ENCODE results near the gene EHD3.

Gene EHD3

DNA sequence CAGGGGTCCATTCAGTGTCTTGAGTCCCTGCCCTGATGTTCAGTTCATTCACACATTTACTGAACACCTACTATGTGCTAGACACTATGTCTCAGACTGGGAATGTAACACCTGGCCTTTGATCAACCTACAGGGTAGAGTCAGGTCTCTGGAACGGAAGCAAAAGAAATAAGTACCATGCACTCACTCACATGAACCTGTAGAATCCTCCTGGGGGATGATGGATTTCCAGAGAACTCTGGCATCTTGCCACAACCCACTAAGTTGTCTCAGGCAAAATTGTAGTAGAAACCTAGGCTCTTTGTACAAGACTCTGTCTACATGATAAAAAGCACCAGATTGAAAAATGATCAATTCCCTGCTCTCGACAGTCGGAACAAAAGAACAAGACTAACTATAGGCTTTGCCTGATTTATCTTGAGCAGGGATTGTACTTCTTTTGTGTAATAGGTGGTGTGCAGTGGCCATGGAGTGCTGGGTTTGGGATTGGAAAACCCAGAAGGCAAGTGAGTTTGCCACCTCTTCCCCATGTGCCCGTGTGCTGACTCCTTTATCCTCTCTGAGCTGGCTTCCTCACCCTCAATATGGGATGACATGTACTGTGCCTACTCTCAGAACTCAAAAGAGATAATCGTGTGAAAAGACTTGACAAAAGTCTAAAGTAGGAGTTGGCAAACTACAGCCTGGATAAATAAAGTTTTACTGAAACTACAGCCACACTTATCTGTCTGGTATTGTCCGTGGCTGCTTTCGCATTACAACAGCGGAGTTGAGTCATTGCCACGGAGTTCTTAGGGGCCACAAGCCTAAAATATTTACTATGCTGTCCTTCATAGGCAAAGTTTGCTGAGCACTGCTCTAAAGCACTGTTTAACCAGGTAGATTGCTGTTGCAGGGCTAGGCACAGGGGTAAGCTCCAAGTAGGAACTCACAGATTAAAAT, 21.0 kb upstream of the EHD3 start:
- Histone ChIP-seq H3K27me3 (ENCODE audit: insufficient read depth, low read length, poor library complexity, severe bottlenecking) (no peaks in the 10 kb centered on the region), H4K20me1 (ENCODE audit: insufficient read depth, low read length, poor library complexity, severe bottlenecking) (no peaks in the 10 kb centered on the region), H3K9me3 (ENCODE audit: insufficient read depth, low read depth, low read length) (no peaks in the 10 kb centered on the region), H2AFZ (ENCODE audit: low read length) (no peak overlapping the region), H3K36me3 (ENCODE audit: insufficient read depth, low read length) (no peaks in the 10 kb centered on the region), H3F3A (ENCODE audit: low read depth) (no peaks in the 10 kb centered on the region), H3K4me1 (ENCODE audit: insufficient read depth, low read length, poor library complexity, severe bottlenecking) (peaks cover 47% of the 10 kb centered on the region), H3K9me2 (replicated peaks; ENCODE audit: low read depth, low read length) (no peaks in the 10 kb centered on the region), H3K79me2 (ENCODE audit: insufficient read depth, low read length) (no peaks in the 10 kb centered on the region), H3K9ac (ENCODE audit: low read depth, low read length, poor library complexity, severe bottlenecking) (no peak overlapping the region), H3K4me2 (ENCODE audit: low read depth, low read length, poor library complexity, severe bottlenecking) (no peak overlapping the region), H3K4me3 (ENCODE audit: low read length, poor library complexity, severe bottlenecking) (no peak overlapping the region)
- TF ChIP-seq EZH2phosphoT487 (IDR thresholded peaks at IDR 0.05; ENCODE audit: borderline replicate concordance), result no peak

GRCh38 chr2:31213601-31214443, 20.1 kb upstream of the EHD3 start:
- TF ChIP-seq, protein P1, sequence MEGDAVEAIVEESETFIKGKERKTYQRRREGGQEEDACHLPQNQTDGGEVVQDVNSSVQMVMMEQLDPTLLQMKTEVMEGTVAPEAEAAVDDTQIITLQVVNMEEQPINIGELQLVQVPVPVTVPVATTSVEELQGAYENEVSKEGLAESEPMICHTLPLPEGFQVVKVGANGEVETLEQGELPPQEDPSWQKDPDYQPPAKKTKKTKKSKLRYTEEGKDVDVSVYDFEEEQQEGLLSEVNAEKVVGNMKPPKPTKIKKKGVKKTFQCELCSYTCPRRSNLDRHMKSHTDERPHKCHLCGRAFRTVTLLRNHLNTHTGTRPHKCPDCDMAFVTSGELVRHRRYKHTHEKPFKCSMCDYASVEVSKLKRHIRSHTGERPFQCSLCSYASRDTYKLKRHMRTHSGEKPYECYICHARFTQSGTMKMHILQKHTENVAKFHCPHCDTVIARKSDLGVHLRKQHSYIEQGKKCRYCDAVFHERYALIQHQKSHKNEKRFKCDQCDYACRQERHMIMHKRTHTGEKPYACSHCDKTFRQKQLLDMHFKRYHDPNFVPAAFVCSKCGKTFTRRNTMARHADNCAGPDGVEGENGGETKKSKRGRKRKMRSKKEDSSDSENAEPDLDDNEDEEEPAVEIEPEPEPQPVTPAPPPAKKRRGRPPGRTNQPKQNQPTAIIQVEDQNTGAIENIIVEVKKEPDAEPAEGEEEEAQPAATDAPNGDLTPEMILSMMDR (conservative IDR thresholded peaks at IDR 0.05; ENCODE audit: low read length), result no peak
- no peak for TF ChIP-seq EZH2phosphoT487 (IDR thresholded peaks at IDR 0.05; ENCODE audit: borderline replicate concordance)
- H3F3A ChIP-seq (ENCODE audit: low read depth), result no peaks in the 10 kb centered on the region
- peak overlapping the region; percentile 54 for H3K4me2 ChIP-seq (ENCODE audit: low read depth, low read length, poor library complexity, severe bottlenecking)

DNA sequence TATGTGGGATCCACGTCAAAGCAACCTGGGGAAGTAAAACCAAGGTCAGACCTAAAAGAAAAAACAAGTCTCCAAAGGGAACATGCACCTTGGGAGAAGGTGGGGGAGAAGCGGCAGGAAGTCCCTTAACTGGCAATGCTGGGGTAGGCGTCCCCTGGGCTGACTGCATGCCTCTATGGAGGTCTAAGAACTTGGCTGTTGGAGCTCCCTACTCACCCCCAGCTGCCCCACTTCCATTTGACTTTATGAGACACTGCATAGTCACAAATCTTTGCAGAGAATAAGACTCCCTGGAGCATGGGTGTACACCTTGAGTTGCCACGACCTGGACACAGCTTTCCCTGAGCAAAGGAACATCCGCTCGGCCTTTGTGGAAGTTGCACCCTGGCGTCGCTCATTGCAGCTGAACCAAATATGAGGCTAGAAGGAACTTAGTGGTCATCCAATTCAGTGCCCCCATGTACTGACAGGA, 19.5 kb upstream of the EHD3 start:
- Histone ChIP-seq H4K20me1 (ENCODE audit: insufficient read depth, low read length, poor library complexity, severe bottlenecking) (no peaks in the 10 kb centered on the region), H3K79me2 (ENCODE audit: insufficient read depth, low read length) (no peaks in the 10 kb centered on the region), H3K36me3 (ENCODE audit: insufficient read depth, low read length) (no peaks in the 10 kb centered on the region), H3K9me3 (ENCODE audit: insufficient read depth, low read depth, low read length) (no peaks in the 10 kb centered on the region), H2AFZ (ENCODE audit: low read length) (peak overlapping the region; percentile 42), H3K9me2 (replicated peaks; ENCODE audit: low read depth, low read length) (no peaks in the 10 kb centered on the region), H3K9ac (ENCODE audit: low read depth, low read length, poor library complexity, severe bottlenecking) (no peak overlapping the region), H3K4me1 (ENCODE audit: insufficient read depth, low read length, poor library complexity, severe bottlenecking) (peaks cover 59% of the 10 kb centered on the region), H3K27me3 (ENCODE audit: insufficient read depth, low read length, poor library complexity, severe bottlenecking) (no peaks in the 10 kb centered on the region), H3K4me2 (ENCODE audit: low read depth, low read length, poor library complexity, severe bottlenecking) (peak overlapping the region; percentile 54), H3K4me3 (ENCODE audit: low read length, poor library complexity, severe bottlenecking) (peak overlapping the region; percentile 9), H3F3A (ENCODE audit: low read depth) (no peaks in the 10 kb centered on the region)
- TF ChIP-seq EZH2phosphoT487 (IDR thresholded peaks at IDR 0.05; ENCODE audit: borderline replicate concordance), result no peak
- TF ChIP-seq, protein P1 (conservative IDR thresholded peaks at IDR 0.05; ENCODE audit: low read length), result no peak

More at GRCh38 chr2:31213601-31214443, 20.1 kb upstream of the EHD3 start:
- Histone ChIP-seq H2AFZ (ENCODE audit: low read length) (peak overlapping the region; percentile 42), H4K20me1 (ENCODE audit: insufficient read depth, low read length, poor library complexity, severe bottlenecking) (no peaks in the 10 kb centered on the region), H3K79me2 (ENCODE audit: insufficient read depth, low read length) (no peaks in the 10 kb centered on the region), H3K9me2 (replicated peaks; ENCODE audit: low read depth, low read length) (no peaks in the 10 kb centered on the region), H3K4me1 (ENCODE audit: insufficient read depth, low read length, poor library complexity, severe bottlenecking) (peaks cover 53% of the 10 kb centered on the region), H3K36me3 (ENCODE audit: insufficient read depth, low read length) (no peaks in the 10 kb centered on the region), H3K4me3 (ENCODE audit: low read length, poor library complexity, severe bottlenecking) (peak overlapping the region; percentile 9), H3K9ac (ENCODE audit: low read depth, low read length, poor library complexity, severe bottlenecking) (no peak overlapping the region), H3K9me3 (ENCODE audit: insufficient read depth, low read depth, low read length) (no peaks in the 10 kb centered on the region), H3K27me3 (ENCODE audit: insufficient read depth, low read length, poor library complexity, severe bottlenecking) (no peaks in the 10 kb centered on the region)

Measured in Loucy (cell line).